Ecto neural progenitor cell (in vitro differentiated cells): ENCODE data around the gene SDHA.
"Not testable (repeated sequence)": the region's sequence is repeated elsewhere in the genome, so short reads cannot be mapped to it uniquely, and the experiment has no call there.

ENCODE experiments used
- DNase-seq: peaks from one replicate; pipeline ENCODE4 v3.0.0-alpha.2; 2018; ENCODE audit warnings: low spot score

The SDHA gene

DNA sequence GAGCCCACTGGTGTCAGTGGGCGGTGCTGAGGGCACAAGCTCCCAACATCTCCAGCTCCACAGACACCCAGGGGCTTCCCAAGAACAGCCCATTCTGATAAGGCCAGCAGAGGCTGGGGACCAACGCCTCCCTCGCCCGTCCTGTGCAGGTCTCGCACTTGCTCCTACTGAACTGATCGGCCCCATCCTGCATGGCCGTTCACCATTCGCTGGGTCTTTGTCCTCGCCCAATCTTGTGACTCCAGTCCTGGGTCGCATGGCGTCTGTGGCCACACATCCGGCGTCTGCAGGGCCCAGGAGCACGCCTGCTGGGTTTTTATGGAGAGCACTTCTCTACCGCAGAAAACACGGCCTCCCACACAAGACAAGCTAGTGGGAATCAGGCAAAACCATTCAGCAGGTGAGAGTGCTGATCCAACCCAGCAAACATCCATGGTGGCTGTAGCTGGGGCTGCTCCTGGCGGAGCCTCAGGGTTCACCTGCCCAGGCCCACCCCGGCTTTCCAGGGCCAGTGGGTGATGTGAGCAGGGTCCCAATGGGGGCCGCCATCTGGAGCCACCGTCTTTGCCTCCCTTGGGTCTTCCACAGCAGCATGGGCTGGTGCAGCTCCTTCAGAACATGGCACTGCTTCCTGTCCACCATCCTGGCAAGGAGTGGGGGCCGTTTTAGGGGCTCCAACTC is 19.5 kb upstream of the SDHA start:
- DNase-seq = no peak

DNA sequence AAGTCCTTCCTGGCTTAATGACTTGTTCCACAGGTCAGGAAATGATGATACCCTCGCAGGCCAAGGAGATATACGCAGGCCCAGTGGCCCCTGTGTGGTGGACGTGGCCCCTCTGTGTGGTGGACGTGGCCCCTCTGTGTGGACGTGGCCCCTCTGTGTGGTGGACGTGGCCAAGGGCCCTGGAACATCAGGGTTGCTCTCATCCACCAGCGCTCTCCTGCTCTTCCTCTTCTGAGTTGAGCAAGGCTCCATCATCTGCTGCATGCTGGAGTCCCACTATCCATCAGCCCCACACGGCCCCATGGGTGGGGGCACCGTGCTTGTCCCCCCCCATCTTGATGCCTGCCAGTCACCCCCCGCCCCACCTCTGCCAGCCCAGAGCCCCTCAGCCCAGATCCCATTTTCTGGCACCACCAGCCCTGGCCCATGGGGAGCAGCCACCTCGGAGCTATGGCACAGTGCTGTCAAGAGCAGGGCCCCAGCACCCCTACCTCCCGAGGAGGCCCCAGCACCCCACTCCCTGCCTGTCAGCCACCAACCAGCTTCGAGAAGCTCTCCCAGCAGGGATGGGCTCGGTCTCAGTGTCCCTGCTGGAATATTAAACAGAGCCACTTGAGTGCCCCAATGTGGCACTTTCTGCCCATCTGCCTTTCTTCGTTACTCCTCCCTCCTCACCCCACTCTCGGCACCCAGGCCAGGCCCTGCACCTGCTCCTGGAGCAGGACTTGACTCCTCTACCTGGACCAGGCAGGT is 18.7 kb upstream of the SDHA start:
- no peak for DNase-seq

DNA sequence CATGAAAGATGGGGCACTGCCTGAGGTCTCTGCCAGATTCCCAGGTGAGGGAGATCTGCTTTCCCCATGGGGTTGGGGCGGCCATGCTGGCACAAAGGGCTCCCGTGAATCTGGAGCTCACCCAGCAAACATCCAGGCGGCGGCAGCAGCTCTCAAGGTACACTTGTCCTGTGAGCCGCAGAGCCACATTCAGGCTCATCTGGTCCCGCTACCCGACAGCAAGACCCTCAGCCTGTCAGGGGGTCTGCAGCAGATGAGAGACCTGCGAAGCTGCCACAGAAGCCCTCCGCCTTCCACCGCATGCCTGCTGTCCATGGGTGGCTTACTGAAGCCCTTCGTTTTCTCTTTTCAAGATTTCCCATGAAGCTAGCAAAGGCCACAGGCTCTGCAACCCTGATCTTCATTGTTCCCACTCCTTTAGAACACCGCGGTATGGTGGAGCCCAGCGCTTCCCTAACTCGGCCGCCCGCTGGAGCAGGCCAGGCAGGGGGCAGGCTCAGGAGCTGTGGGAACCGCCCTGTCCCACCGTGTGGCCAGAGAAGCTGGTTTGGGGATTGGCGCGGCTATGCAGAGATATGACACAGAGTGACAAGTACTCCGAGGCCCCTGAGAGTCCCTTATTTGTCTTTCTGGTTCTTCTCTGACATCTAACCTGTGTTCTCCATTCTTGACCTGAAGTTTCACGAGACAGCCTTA is 18.0 kb upstream of the SDHA start:
- no peak for DNase-seq

DNA sequence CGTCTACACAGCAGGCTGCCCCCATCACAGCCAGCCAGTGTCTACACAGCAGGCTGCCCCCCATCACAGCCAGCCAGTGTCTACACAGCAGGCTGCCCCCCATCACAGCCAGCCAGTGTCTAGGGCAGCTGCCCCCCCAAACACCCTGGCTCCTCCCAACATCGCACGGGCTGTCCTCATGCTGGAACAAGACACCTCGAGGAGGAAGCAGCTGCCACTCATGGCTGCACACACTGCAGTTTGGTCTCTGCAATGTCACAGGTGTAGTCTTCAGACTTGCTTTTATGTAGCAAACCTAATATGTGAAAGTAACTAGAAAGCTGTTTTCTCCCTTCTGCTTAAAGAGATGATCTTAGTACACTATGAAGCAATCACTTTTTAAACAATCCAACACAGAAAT is 17.1 kb upstream of the SDHA start:
- DNase-seq = no peak

DNA sequence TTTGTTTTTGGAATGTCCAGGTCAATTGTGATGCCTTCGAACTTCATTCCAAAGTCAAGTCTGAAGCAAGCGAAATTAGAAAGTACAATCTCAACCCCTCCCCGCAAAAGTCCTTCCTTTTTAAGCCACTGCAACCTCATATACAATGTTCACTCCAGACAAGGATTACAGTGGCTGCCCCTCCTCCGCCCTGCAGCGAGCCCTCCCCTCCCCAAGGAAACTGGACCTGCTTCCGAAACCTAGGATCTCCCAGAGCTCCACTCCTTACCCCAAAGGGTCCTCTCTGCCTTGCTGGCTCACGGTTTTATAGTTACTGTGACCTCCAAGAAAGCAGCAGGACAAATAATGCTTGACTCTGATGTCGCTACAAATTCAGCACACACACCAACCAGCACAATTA is 16.4 kb upstream of the SDHA start:
- no peak for DNase-seq

DNA sequence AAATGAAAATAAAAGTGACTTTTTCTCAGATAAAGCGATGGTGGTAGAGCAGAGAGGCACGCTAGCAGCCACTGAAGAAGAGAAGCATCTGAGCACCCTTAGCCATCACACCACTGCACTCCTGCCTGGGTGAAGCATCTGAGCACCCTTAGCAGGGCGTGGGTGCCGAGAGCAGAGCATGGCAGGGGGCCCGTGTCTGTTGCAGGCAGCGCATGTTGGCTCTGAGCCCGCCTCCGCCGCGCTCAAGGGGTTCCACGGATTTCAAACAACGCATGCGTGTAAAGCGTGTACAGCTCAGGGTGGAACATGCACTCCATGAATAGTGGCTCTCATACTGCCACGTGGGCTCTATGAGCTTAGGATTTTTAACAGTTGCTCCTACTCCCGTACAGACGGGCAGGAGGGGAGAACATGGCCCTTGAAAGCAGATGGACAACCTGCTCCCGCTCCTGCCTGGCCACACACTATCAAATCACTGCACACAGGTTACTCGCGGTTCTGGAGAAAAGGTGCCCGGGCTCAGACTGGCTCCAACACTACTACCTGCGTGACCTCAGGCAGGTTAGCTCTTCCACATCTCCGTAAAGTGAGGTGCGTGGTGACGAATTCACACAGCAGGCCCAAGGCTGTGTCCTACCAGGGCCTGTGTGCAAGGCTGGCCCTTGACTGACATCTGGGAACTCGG is 14.7 kb upstream of the SDHA start:
- no peak for DNase-seq

DNA sequence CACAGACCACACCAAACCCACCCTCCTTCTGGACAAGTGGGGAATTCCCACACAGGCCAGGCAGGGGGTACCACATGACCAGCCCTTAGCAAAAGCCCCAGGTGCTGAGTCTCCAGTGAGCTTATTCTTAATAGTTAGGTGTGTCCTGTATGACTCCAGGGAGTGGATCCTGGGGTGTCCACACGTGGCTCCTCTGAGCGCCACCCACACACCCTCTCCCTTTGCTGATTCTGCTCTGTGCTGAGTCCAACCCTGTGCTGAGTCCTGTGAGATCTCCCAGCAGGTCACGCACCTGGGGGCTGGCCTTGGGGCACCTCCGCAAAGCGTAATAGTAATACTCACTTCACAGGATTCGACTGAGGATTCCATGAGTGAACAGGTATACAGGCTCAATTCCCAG is 14.1 kb upstream of the SDHA start:
- no peak for DNase-seq

DNA sequence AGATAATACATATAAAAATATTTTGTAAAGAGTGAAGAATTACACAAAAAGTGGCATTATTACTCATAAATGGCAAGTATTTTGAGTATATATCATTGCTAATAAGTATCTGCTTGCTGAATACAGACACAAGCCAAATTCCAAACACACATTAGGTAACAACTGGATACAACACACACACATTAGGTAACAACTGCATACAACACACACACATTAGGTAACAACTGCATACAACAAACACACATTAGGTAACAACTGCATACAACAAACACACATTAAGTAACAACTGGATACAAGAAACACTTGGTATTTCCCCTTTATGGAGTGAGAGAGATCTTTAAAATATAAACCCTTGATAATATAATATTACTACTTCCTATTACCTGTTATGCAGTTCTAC is 13.7 kb upstream of the SDHA start:
- DNase-seq = no peak

DNA sequence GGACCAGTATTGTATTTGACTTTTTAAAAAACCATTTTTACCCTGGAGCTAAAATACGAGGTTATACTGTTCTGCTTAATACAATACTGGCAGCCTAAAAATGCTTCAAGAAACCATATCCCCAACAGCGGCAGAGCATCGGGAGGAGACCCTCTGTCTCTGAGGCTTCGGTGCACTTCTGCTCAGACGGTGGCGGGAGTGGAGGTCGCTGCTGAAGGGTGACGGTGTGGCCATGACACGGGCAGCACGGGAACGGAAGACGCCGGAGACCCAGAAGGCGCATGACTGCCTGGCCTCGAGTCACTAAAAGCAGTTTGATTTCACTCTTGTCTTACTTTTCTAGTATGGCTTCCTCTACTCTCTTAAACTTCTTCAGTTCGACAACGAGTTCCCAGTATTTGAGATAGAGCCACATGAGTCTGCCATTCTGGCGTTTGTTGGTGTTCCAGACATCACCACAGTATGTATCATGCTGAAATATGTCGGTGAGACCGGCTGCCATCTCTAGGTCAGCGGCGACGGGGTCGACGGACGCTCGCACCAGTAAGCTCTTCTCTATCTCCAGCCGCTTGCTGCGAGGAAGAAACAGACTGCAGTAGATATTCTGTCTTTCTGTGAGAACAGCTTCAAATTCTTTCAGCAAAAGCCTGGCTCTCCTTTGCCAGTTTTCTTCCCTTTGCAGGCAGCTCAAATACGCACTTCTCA is 13.0 kb upstream of the SDHA start:
- DNase-seq = no peak

DNA sequence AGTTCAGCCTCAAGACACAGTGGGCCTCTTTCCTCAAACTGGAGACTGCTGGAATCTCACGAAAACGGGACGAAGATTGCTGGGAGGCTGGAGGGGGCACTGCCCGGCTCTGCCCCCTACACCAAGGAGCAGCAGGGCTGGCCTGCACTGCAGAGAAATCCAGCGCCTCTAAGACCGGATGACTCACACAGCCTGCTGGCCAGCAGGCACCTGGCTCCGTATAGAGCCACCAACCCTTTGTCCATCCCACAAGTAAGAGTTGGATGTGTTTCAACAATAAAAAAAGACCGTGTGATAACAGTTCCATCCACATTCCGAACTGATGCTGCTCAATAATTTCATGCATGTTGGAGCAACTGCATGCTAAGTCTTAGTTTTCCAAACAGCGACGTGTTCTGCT is 11.7 kb upstream of the SDHA start:
- DNase-seq = no peak

DNA sequence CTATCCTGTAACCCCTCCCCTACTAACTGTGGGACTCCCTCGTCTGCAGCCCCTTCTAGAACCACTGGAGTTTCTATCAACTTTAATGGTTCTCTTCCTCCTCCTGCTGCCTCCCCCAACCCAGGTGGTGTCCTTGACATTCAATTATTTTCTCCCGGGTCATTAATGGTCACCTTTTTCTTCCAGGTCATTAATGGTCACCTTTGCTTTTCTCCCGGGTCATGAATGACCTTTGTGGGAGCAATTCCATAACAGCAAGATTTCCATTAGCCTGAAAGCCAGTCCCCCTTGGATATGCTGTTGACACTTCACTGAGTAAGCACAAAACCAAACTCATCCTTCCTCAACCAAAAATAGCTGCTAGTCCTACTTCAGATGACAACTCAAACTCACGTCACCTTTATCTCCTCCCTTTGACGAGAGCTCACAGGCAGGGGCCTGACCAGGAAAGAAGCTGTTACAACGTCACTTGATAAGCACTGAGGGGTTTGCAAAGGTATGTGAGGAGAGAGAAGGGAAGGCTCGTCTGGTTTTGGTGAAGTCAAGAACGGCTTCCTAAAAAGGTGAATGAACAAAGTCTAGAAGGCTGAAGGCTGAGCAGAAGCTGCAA is 11.1 kb upstream of the SDHA start:
- DNase-seq = no peak

DNA sequence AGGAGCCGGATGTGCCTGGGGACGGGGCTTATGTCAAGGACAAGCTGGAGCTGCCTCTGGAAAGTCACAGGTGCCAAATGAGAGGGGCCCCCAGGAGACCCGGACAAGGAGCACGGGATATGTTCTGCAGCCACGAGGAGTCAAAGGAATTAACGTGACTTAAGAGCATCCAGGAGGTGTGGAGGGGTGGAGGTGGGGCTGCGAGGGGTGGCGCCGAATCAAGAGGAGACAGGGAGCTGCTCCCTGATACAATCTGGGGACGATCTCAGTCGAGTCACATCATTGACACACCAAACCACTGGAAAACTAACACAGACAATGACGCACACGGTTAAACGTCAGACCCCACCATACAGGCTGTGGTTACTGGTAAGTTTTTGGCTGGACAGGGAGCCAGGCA is 10.5 kb upstream of the SDHA start:
- no peak for DNase-seq

DNA sequence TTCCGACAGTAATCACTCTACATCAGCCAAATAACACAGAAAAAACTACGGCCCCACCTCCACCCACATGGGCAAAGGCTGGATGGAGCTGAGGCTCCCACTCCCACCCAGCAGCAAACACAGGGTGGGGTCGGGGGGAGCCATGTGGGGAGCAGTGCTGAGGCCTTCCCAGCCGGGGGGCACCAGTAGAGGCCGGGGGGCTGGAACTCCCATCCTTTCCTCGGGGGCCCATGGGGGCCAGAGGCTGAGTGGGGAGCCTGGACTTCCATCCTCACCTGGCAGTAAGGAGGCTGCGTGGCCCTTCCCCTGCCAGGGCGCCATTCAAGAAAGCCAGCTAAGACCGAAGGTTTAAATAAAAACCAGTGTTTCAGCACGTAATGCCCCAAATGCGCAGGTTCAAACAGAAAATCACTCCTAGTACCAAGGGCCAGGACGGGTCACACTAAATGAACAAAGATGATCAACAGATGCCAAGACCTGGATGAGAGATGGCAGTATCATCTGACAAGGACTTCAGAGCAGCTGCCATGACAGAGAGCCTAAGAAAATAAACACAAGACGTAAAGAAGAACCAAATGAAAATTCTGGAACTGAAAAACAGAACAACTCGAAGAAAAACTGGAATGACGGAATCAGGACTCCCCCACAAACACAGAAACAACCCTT is 9.5 kb upstream of the SDHA start:
- DNase-seq = no peak

DNA sequence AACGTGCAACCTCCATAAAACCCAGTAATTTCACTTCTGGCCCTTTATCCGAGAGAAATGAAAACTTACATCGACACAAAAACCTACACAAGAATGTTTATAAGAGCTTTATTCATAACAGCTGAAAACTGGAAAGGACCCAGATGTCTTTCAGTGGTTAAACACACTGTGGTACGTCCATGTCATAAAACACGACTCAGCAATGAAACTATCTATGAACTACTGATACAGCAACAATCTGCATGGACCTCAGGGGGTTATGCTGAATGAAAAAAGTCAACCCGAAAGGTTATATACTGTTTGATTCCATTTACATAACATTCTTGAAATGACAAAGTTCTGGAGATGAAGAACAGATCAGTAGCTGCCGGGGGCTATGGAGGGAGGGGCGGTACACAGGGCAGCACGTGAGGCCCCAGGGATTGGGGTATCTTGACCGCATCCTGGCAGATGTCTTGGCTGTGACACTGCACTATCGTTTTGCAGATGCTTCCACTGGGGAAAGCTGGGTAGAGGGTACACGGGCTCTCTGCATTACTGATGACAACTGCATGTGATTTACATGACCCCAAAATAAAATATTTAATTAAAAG is 4.2 kb upstream of the SDHA start:
- no peak for DNase-seq

DNA sequence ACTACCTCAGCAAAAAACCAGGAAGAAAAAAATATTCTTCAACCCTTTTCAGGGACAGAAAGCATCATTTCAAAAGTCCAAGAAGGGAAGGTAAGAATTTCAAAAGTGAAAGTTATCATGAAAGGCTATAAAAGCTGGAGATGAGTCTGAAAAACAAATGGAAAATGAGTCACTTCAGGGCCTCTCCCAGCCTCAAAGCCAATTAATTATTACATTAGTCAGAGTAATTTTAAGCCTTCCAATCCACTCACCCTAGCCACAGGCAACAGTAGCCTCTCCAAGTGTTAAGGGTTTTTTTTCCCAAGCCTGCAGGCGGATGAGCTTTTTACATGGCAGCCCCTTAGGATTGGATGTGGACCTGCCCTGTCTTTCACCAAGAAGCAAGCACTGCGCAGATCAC is 2.9 kb upstream of the SDHA start:
- DNase-seq = not testable (repeated sequence)

DNA sequence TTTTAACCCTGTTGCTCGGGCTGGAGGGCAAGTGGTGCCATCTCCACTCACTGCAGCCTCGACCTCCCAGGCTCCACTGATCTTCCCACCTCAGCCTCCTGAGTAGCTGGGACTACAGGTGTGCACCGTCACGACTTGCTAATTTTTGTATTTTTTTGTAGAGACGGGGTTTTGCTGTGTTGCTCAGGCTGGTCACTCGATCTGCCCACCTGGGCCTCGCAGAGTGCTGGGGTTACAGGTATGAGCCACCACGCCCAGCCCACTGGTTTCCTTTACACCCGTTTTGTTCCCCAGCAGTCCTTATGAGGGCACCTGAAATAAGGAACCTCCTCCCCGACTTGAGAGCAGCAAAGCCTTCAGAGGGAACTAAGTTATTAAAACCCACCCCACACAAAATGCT is 2.0 kb upstream of the SDHA start:
- not testable (repeated sequence) for DNase-seq

DNA sequence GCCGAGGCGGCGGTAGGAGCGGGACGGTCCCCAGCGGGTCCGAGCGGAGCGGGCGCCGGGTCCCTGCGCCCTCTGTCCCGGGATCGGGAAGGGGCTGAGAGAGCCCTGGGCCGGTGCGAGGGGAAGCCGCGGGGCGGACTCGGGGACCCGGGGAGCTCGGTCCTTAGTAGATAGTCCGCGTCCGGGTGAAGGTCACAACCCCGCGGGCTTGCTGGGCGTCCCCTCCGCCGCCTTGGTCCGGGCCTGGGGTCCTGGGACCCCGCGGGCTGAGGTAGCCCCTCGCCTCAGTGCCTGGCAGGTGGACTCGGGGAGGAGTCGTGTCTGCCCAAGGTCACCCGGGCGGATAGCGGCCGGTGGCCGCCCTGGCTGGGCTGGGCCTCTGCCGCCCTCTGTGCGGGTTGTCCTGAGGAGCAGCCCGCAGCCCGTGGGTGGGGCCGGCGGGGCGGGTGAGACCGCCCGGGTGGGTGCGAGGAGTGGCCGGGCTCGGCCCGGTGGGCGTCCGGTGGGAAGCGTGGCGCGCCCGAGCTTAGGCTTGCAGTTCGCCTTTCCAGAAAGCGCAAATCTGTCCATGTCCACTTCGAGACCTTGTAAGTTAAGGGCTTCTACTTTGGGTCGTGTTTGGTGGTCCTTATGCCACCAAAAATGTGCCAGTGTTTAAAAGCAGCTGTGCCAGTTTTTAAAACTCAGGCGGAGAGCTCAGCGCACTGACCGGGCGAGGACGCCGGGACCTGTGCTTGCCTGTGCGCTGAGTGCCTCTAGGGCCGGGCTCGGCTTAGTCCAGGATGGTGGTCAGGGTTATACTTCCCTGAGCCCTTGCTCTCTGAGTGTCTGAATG is 554 bp downstream of the SDHA start:
- peak; percentile 67 for DNase-seq

DNA sequence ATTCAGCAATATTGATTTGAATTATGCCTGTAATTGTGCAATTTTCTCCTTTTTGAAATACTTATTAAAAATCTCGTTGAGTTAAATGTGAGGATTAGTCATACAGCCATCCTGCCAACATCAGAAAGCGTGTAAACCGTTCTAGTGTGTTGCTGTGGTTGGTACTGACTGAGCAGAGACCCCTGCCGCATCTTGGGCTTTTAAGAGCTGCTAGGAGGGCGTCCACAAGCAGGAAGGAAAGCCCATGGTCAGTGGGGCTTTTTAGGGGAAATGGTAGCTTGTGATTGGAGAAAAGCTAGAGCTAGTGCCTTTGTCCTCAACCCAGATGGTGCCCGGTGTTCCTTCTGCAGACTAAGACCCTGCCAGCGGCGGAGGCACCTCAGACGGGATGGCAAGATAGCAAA is 1.3 kb downstream of the SDHA start:
- no peak for DNase-seq

DNA sequence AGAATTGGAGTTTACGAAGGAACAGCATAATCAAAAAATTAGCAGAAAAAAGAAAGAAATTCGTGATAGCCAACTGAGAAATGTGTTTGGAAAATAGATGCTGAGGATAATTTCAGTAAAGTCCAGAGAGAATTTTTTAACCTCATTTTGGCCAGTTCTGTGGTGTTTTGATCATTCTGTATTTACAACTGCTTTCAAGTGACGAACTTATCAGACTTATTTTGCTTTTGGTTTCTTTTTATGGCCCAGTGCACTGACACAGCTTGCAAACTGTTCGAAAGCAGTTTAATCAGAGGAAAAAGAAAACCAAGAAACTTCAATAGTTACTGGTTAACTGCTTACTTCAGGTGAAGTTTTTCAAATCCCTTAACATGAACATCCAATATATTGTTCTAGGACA is 1.9 kb downstream of the SDHA start:
- no peak for DNase-seq
